ENCODE data around the gene ME1.
"Not testable (repeated sequence)": the region's sequence is repeated elsewhere in the genome, so short reads cannot be mapped to it uniquely, and the experiment has no call there.

ME1 gene

DNA sequence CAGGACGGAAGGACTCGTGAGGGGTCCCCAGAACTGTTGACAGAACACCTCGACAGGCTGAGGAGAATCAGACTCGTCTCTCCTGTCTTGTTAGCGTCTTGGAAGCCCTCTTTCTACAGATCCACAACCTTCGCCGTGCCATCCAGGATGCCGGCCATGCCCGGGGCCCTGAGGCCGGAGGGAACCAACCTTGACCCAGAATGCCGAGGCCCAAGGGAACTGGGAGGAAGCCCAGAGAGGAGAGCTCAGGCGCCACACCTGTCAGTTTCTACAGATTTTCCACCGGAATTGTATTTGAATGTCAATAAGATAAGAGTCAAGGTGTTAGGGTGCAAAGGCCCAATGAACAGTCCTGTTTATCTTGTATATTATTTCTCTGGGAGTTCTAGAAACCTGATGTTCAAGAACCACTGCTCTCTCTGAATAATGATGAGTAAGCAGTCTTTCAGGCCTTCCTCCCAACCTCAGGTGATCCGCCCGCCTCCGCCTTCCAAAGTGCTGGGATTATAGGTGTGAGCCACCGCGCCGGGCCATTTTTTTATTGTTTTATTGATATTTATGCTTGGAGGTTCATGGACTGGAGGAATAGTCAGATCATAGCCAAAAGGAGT, 799 bp upstream of the ME1 start:
- DNase-seq, result no peak

DNA sequence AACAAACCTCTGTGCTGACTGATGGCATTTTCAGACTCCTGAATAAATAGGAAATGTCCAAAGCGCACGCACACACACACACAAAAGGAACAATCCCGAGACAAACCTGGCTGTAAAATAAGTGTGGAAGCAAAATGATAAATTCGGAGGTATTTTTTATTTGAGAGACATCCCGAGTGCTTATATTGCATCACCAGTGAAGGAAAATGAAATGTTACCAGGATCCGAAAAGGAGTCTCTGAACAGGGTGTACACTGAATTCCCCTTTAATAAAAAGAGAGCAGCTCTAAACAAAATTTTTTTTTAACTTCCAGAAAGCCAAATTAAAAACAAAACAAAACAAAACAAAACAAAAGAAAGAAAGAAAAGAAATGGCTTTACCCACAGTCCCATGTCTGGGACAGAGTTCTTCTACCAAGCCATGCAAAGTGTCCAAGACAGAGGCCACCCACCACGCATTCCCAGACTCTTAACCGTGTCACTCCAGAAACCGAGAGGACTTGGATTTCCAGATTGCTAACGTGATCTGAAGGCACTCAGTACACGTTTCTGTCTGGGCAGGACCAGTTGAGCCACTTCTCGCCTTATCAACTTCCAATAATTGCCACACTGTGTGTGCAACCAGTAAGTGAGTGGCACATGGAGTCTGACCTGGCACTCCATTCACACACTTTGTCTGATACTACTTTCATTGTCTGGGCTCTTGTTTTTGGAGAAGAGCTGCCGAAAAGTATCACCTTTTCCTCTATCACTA, 817 bp downstream of the ME1 start:
- no peak for DNase-seq

DNA sequence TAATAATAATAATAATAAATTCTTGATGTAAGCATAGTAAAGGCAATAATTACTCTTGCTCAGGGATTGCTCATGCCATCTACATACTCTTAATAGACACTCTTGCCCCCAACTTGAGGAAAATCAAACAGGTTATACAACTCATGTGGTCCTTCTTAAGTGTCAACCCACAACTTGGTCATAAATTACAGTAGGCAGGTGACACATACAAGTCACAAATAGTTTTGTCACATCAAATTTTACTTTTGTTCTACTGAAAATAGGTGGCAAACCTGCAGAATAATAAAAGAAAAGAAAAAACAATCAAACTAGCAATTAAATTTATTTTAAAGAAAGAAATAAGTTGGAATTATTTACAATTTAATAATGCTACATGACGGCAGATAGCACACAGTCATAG, 1.6 kb downstream of the ME1 start:
- no peak for DNase-seq

DNA sequence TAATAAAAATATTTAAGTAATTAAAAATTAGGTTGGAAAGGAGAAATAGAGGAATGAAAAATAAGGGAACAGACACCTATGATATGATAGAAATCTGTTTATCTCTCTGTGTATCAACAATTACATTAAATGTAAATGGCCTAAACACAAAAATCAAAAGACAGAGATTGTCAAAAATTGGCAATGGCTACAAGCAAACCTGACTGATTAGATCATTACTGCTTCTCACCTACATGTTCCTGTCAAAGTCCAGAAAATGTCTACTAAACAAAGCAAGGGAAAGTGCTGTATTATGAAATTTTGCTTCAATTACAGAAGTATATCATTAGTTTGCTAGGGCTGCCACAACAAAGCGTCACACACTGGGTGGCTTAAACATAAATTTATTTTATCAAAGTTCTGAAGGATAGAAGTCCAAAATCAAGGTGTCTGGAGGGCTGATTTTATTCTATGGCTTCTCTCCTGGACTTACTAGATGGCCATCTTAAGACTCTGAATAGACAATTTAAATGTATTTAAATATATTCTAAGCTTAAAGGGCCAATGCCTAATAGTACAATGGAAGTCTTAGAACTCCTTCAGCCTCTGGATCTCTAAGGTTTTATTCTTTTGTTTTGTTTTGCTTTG, 6.3 kb downstream of the ME1 start:
- no peak for DNase-seq

DNA sequence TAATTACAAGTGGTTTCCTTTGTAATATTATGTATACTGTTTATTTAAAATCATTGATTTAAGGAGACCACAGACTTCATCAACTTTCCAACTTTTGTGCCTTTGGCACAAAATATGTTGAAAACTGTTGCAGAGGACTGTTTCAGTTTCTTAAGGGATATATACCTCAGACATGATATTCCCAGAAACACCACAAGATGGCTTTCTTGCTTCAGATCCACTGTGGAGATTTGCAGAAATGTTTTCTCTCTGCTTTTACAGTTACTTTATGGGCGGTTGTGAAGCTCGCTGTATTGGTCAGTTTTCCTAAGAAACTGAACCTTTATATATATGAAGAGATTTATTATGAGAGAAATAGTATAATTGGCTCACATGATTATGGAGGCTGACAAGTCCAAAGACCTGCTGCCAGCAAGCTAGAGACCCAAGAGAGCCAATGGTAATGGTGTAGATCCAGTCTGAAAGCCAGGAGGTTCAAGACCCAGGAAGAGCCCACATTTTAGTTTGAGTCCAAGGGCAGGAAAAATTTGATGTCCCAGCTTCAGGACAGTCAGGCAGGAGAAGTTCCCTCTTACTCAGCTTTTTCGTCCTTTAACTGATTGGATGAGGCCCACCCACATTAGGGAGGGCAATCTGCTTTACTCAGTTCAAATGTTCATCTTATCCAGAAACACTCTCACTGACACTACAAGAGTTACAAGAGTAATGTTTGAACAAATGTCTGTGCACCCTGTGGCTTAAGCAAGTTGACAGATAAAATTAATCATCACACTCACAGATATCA, 12.8 kb downstream of the ME1 start:
- DNase-seq, result no peak

DNA sequence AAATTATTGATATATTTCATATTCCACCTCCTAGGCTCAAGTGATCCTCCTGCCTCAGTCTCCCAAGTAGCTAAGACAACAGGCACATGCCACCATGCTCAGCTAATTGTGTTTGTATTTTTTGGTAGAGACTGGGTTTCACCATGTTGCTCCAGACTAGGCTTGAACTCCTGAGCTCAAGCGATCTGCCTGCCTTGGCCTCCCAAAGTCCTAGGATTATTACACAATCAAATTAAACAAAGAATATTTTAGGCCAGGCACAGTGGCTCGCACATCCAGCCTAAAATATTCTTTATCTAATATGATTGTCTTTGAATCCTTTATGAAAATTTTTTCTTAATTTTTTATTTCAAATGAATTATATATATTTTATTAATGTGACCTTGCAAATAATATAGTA, 17.8 kb downstream of the ME1 start:
- no peak for DNase-seq

DNA sequence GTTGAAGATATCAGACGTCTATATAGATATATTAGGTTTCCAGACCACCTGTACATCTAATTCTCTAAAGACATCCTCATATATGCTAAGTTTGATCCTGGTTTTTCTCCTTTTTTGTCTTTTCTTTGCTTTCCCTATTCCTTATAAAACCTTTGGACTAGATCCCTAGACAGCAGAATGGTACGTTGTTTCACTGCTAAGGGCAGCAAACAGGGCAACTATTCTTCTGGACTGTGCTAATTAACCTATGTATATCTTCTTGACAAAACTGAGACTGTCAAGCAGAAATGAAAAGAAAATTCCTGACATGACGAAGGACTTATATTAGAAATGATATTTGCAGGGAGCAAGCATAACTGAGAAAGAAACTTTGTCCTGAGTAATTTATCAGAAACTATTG, 19.1 kb downstream of the ME1 start:
- no peak for DNase-seq

DNA sequence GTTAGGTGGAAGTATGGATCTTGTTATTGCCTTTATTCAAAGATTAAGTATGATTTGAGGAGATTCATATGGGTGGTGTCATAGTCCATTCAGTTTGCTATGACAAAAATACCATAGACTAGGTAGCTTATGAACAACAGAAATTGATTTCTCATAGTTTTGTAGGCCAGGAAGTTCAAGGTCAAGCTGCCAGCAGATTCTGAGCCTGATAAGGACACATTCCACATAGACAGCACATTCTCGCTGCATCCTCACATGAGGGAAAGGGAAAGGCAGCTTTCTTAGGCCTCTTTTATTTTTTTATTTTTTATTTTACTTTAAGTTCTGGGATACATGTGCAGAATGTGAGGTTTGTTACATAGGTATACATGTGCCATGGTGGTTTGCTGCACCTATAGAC, 27.7 kb downstream of the ME1 start:
- no peak for DNase-seq

DNA sequence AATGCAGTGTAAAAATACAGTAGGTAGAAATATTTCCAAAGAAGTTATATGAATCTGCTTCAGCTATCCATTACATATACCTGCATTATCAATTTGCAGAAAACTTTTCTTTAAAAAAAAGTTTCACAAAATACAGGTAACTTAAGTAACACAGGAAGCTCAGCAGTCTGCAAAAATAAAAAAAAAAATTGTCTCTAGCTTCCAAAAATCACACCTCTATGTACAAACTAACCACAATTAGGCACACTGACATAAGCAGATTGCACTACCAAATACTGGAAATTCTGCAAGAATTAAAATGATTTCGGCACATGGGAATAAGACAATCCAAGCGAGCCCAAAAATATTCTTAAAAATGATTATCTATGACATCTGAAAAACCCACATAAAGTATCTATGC, 41.2 kb downstream of the ME1 start:
- DNase-seq, result no peak

DNA sequence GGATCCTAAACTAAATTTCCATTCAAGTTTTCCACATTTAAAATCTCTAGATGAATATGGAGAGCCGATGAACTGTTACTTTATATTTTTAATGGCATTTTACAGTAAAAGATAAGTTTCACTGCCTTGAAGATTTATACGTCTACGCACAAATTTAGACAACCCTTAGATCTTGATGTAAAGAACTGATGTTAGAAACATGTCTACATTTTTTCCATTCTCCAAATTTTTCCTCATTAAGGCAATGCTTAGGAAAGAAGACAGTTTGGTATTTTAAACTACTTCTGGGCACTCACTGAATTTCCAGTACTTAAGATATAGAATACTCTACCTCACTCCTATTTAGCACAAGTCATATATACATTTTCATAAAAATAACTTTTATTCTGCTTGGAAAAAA, 45.4 kb downstream of the ME1 start:
- DNase-seq, result no peak

DNA sequence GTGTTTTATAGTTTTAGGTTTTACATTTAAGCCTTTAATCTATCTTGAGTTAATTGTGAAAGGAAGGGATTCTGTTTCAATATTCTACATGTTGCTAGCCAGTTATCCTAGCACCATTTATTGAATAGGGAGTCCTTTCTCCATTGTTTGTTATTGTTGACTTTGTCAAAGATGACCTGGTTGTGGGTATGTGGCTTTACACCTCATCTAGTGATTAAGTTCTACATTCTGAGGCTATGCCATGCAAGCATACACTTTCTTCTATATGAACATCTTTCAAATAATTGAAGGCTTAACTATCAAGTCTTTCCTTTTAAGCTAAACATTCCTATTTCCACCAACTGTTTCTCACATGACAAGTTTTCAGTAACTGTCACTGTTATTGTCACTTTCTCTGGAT, 46.1 kb downstream of the ME1 start:
- no peak for DNase-seq

DNA sequence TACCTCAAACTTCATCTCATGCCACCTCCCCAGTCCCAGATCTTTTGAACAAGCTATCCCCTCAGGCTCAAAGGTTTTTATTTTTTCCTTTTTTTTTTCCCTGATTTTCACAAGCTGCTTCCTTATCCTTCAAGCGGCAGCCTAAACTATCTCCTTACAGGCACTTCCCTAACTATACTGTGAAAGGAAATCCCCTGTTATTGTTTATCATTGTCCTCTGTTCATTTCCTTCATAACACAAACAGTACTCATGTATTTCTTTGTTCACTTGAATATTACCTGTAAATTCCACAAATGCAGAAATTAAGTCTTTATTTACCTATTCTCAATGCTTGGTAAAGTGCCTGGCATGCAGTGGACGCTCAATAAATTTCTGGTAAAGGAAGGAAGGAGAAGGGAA, 48.9 kb downstream of the ME1 start:
- no peak for DNase-seq

DNA sequence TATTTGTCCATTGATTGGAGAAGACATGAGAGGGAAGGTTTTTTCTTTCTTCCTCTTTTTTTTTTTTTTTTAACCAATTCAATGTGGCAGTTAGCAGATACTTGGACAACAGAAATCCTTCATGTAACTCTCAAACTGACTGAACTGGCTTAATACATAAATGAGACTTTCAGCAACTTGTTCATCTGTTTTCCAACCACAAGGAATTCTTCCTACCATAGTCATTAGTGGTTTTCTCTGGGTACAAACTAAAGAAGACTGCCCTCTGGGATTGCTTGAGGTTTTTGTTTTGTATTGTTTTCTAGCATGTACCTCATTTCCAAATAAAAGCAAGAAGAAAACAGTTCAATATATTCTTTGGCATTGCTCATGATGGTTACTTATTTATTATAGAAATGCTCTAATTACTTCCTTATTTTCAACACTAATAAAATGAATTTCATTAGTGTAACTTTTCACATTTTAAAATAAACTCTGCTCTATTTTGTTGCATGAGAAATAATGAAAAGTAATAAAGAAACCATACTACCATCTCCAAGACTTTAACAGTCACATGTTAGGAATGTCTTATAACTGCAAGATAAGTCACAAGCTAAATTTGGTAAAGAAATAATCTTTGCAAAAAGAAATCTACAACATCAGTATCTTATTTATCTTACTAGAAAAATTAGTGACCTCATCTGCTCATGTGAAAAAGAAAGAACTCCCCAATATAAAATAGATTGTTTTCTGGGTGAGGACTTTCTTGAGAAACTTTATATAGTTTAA, 52.0 kb downstream of the ME1 start:
- no peak for DNase-seq

DNA sequence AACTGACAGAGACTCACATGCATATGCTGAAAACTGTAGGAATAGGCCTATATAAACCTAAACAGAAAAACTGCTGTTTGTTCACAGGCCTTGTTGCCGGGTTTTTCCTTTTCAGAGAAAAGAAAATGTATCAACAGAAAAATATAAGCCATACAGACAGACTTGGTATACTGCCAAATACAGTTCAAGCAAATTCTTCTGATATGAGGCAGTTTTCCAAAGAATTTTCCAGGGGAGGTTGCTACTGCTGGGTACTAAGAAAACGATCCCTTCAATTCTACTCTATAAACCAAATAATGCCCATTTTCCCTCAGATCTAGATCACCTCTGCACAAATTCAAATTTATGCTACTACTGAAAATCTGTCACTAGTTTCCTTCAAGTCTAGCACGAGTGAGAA, 59.4 kb downstream of the ME1 start:
- DNase-seq, result no peak

DNA sequence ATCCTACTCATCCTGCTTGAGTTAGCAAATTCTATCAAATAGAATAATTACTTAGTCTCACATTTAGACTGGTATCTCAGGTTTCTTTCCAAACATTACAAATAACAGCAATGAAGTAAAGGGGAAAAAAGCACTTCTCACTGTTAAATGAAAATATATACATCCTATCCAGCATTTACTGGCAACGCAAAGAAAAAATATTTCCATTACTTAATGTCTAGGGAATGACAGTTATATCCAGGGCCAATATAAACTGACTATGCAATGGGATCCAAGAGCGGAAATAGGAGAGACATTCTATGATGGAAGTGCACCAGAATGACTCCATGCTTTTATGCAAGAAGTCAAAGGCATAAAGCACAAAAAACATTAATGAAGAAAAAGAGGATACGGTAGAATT, 60.3 kb downstream of the ME1 start:
- no peak for DNase-seq

DNA sequence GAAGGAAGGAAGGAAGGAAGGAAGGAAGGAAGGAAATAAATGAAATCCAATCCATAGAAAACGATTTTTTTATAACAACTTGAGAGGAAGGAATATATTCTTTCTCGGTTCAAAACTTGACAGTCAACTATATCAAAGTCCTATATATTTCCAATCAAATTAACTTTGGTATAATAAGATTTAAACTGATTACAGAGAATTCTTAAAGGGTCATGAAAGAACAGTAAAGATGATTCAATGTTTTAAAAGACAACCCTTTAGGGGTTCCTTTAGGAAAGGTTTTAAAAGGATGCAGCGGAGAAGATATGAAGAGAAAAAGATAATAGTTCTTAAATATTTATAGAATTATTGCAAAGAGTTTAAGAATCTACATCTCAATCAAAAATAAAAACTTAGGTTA, 61.2 kb downstream of the ME1 start:
- DNase-seq, result no peak

DNA sequence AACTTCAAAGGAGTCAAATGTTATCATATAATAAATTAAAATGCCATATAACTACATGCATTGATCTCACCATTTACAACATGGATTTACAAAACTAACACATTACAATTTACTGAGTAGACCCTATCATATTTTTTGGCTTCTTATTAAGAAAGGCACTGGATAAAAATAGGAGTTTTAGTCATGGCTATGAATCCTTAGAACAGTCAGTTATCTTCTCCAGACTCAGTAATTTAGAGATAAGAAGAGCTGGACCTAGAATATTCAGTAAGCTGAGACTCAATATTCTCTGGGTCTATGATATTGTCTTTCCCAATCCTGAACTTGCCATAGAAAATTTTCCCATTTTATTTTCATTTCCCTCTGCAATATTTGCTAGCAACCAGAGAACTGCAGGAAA, 62.3 kb downstream of the ME1 start:
- no peak for DNase-seq

DNA sequence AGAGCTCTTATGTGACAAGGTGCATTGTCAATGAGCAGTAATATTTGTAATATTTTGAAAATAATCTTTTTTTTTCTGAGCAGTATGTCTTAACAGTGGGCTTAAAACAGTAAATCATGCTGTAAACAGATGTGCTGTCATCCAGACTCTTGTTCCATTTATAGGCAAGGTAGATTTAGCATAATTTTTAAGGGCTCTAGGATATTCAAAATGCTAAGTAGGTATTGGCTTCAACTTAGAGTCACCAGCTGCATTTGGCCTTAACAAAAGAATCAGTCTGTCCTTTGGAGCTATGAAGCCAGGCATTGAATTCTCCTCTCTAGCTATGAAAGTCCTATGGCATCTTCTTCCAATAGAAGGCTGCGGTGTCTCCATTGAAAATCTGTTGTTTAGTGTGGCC, 63.7 kb downstream of the ME1 start:
- no peak for DNase-seq

DNA sequence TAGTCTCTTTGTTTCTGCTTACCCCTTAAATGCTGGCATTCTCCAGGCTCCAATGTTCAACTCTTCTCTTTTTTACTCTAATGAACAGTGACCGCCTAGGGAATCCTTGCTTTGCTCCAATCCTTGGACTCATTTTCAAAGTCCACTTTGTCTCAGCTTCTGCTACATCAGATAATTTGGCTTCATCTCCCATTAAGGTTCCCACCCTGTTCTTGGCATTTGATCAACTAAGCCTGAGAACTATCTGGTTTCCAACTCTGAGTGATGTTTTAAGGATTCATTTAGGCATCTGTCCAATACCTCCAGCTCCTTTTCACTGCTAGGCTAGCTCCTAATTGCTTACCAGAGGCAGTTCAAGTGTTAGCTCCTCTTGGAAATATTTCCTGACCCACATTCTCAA, 64.9 kb downstream of the ME1 start:
- no peak for DNase-seq

DNA sequence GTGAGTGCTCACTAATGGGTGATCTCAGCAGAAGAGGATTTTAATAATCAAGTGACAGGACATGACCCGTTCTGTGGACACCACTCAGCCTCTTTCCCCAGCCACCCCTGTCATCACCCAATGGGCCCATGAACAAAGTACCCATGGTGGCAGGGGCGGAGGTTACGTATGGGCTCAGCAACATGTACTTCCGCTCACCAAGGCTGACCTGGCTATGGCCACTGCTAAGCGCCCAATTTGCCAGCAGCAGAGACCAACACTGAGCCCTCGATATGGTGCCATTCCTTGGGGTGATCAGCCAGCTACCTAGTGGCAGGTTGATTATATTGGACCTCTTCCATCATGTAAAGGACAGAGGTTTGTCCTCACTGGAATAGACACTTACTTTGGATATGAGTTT, 68.5 kb downstream of the ME1 start:
- not testable (repeated sequence) for DNase-seq

DNA sequence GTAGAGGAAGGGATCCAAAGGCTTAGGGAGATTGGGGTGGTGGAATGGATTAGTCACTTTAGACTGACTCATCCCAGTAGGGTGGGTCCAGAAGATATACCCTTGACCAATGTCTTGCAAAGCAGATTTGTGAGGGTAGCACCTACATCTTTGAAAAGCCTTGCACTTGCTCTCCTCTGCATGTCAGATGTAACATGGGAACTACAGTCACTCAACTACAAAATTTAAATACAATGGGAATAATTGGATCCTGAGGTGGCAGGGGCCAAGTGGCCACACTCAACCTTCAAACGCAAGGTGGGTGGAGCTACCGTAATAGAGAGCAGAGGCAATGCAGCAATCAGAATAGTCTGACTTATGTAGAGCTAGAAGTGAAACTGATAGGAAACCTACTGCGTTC, 71.2 kb downstream of the ME1 start:
- DNase-seq, result no peak

DNA sequence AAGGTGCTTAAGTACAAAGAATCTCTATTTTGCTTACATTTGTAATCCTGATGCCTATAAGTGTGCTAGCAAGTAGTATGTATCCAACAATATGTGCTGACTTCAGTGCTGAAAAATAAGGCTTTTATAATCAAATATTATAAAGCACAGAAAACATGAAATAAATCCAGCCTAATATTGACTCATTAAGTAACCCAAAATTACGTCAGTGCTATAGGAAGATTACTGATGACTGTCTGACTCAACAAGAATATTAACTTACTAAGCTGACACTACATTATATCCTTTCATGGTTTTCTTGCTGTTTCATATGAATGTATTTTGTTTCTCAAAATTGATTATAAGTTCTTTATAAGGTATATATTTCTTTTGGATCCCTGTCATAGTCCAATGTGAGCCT, 76.1 kb downstream of the ME1 start:
- DNase-seq, result no peak

DNA sequence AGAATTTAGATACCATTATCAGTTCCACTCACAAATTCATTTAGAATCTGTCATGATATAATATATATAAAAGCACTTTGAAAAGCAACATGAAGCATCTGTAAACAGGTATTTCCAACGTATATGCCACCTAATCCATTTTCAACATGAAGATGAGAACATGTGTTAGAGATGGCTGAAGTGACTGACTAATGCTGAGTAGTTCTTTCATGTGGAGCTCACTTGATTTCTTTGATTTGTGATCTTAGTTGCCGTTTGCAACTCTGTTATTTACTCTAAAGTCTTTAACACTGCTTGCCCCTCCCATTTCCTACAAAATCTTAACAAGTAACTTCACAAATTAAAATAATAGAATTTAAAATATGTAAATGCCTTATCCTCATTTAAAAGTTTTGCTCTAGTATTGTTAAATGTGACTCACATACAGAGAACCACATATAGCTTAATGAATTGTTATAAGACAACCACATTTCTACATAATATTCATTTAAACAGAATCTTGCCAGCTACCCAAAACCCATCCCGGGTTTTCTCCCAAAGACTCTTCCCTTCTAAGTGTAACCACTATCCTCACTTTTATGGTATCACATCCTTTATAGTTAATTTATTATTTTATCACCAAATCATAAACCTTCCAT, 78.3 kb downstream of the ME1 start:
- DNase-seq, result no peak

All from activated CD4-positive, CD25-positive, alpha-beta regulatory T cell treated with anti-CD3 and anti-CD28 coated beads, Interleukin-2, amount 50 U/mL, for 72 hours (primary cell).